ENCODE results near the gene PEA15. TPM values are rescaled to one million over a fixed set of nuclear protein-coding genes. Genes with fewer than 3 reads are reported as not detected.
A peak's percentile ranks its signal among the peaks of the same experiment; 100 is the strongest.

PEA15 gene
- total and polyA plus RNA-seq, 2 donors (not counting 3 experiments of a cell fraction or from before 2014, with no cell fraction given): 250 to 304 TPM

GRCh38 chr1:160209321-160210046, 4.3 kb downstream of the PEA15 start:
- intact Hi-C loops (cut with micrococcal nuclease) (loop anchor here (5.0 kb wide), 1 partner anchor 133 kb away; the partner anchor contains the start of genes COPA and NCSTN), dilution Hi-C loops (cut with MboI; ENCODE audit: extremely low pct_ligation_motif_present, low sequenced_read_pairs) (no loop called here)
- Histone ChIP-seq H3K27me3 (ENCODE audit: control insufficient read depth in 2 of 2, insufficient read depth in 2 of 2, low read length in 2 of 2) (no peaks in the 10 kb centered on the region), H3K9me3 (replicated peaks; ENCODE audit: control insufficient read depth, insufficient read depth, low read length) (no peaks in the 10 kb centered on the region), H4K20me1 (replicated peaks; ENCODE audit: control insufficient read depth, extremely low read depth, insufficient read depth, low read length) (no peaks in the 10 kb centered on the region), H3K4me1 (ENCODE audit: control insufficient read depth, extremely low read depth, insufficient read depth, low read length) (peaks cover 46% of the 10 kb centered on the region), H3K4me3 (replicated peaks in 1 of 3; ENCODE audit: insufficient read depth in 1 of 3, low read depth in 1 of 3, low read length in 3 of 3) (no peak overlapping the region), H3K9me1 (replicated peaks; ENCODE audit: control insufficient read depth, extremely low read depth, insufficient read depth, low read length) (no peaks in the 10 kb centered on the region), H3K79me2 (ENCODE audit: control insufficient read depth, insufficient read depth, low read length) (peaks cover 65% of the 10 kb centered on the region), H3K27ac (ENCODE audit: insufficient read depth, low read depth, low read length) (no peak overlapping the region), H2AFZ (ENCODE audit: low read depth, low read length) (no peak overlapping the region), H3K36me3 (ENCODE audit: control insufficient read depth in 2 of 2, extremely low read depth in 1 of 2, insufficient read depth in 2 of 2, low read length in 2 of 2) (peaks cover 27 to 35% of the 10 kb centered on the region in 2 experiments), H3K9ac (replicated peaks; ENCODE audit: extremely low read depth, insufficient read depth, low read length) (no peak overlapping the region), H3K4me2 (ENCODE audit: insufficient read depth, low read length) (peak overlapping the region; percentile 43)
- BruUV-seq (replicated peaks): no TSS peak
- ChIA-PET CTCF (interaction anchor here (1.9 to 13.4 kb wide), 3 partner anchors 10 to 82 kb away, joined by 10 to 183 read pairs (median 65); no protein-coding TSS in a partner anchor), POLR2A (no interaction called here)
- no peak for TF ChIP-seq JUN (IDR thresholded peaks at IDR 0.05; ENCODE audit: borderline replicate concordance, insufficient read depth, insufficient read length, low read depth)
- no peak for TF ChIP-seq CTCF (IDR thresholded peaks at IDR 0.05; ENCODE audit: extremely low read depth in 1 of 2, insufficient read depth in 1 of 2, low read depth in 1 of 2, low read length in 2 of 2)
- TF ChIP-seq GATA2 (IDR thresholded peaks at IDR 0.05; ENCODE audit: insufficient read depth, insufficient read length, low read depth, low read length): no peak
- peak; percentile 74 for FAIRE-seq
- DNase-seq (ENCODE audit: low read depth, low spot score): no peak

GRCh38 chr1:160210561-160210960, 5.4 kb downstream of the PEA15 start:
- intact Hi-C loops (cut with micrococcal nuclease): no loop called here
- dilution Hi-C loops (cut with MboI; ENCODE audit: extremely low pct_ligation_motif_present, low sequenced_read_pairs): no loop called here
- Histone ChIP-seq H3K4me1 (ENCODE audit: control insufficient read depth, extremely low read depth, insufficient read depth, low read length) (peaks cover 43% of the 10 kb centered on the region), H3K79me2 (ENCODE audit: control insufficient read depth, insufficient read depth, low read length) (peaks cover 62% of the 10 kb centered on the region), H3K4me3 (replicated peaks in 1 of 3; ENCODE audit: insufficient read depth in 1 of 3, low read depth in 1 of 3, low read length in 3 of 3) (no peak overlapping the region), H2AFZ (ENCODE audit: low read depth, low read length) (no peak overlapping the region), H3K27ac (ENCODE audit: insufficient read depth, low read depth, low read length) (no peak overlapping the region), H3K36me3 (ENCODE audit: control insufficient read depth in 2 of 2, extremely low read depth in 1 of 2, insufficient read depth in 2 of 2, low read length in 2 of 2) (peaks cover 37 to 45% of the 10 kb centered on the region in 2 experiments), H3K9ac (replicated peaks; ENCODE audit: extremely low read depth, insufficient read depth, low read length) (no peak overlapping the region), H3K4me2 (ENCODE audit: insufficient read depth, low read length) (no peak overlapping the region), H3K27me3 (ENCODE audit: control insufficient read depth in 2 of 2, insufficient read depth in 2 of 2, low read length in 2 of 2) (no peaks in the 10 kb centered on the region), H3K9me3 (replicated peaks; ENCODE audit: control insufficient read depth, insufficient read depth, low read length) (no peaks in the 10 kb centered on the region), H3K9me1 (replicated peaks; ENCODE audit: control insufficient read depth, extremely low read depth, insufficient read depth, low read length) (no peaks in the 10 kb centered on the region), H4K20me1 (replicated peaks; ENCODE audit: control insufficient read depth, extremely low read depth, insufficient read depth, low read length) (no peaks in the 10 kb centered on the region)
- BruUV-seq (replicated peaks): no TSS peak
- FAIRE-seq (no peak), DNase-seq (ENCODE audit: low read depth, low spot score) (no peak)
- CTCF ChIA-PET: interaction anchor here (1.1 to 13.4 kb wide), 3 partner anchors 9 to 41 kb away, joined by 4 to 183 read pairs (median 65); no protein-coding TSS in a partner anchor
- POLR2A ChIA-PET: no interaction called here
- TF ChIP-seq GATA2 (IDR thresholded peaks at IDR 0.05; ENCODE audit: insufficient read depth, insufficient read length, low read depth, low read length) (no peak), POLR2AphosphoS5 (IDR thresholded peaks at IDR 0.05; ENCODE audit: insufficient read depth, low read depth, low read length) (no peak), CTCF (IDR thresholded peaks at IDR 0.05; ENCODE audit: extremely low read depth in 1 of 2, insufficient read depth in 1 of 2, low read depth in 1 of 2, low read length in 2 of 2) (no peak), FOS (IDR thresholded peaks at IDR 0.05; ENCODE audit: borderline replicate concordance, insufficient read depth, low read length) (no peak), MAX (IDR thresholded peaks at IDR 0.05; ENCODE audit: insufficient read depth, insufficient read length) (no peak), MYC (IDR thresholded peaks at IDR 0.05; ENCODE audit: low read depth, low read length) (no peak), JUN (IDR thresholded peaks at IDR 0.05; ENCODE audit: borderline replicate concordance, insufficient read depth, insufficient read length, low read depth) (no peak), EZH2 (IDR thresholded peaks at IDR 0.05; ENCODE audit: borderline replicate concordance, low read depth, low read length, severe bottlenecking) (no peak), POLR2A (IDR thresholded peaks at IDR 0.05; ENCODE audit: low read depth, low read length) (no peak)

Data from endothelial cell of umbilical vein (primary cell).